ENCODE measurements around the gene SRXN1.

The SRXN1 gene

DNA sequence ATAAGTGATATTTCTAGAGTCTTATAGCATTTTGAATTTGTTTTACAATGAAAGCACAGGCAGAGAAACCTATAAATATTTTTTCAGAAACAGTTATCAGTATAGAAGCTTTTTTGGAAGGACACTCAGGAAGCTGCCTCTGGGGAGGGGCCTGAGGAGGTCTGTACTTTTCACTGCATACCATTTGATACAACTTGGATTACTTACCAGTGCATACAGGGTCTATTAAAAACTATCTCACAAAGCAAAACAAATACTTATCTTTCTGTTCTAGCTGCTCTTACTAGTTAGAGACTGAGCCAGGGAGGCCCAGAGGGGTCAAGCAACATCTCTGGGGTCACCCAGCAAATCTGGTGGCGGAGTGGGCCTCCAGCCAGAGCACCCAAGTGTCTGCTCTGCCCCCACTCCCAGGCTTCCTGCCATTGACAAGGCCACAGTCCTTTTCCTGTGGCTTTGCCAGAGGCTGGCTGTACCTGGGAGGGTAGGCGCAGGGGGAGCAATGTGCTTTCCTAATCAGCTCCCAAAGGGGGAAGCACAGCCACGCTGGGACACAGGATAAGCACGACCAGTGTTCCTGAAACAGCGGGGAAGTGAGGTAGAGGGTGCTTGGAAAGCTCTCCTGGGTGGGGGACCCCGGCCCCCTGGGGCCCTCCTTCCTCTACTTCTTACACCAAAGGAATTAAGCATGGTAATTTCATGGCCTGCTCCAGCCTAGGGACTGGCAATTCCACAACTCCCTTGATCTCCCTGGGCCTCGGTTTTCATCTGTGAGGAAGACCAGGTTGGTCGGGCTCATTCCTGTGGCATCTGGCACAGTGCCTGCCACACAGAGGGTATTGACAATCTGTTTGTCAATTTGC, 50.7 kb downstream of the SRXN1 start:
- ChIA-PET POLR2A (no interaction called here), CTCF (interaction anchor here (0.8 kb wide), 1 partner anchor 44 kb away, joined by 3 read pairs; no protein-coding TSS in a partner anchor)
- no peak for DNase-seq (ENCODE audit: low read depth, low spot score)
- H3K4me3 ChIP-seq (ENCODE audit: low read depth, low read length): no peak overlapping the region
- TF ChIP-seq, protein P1, sequence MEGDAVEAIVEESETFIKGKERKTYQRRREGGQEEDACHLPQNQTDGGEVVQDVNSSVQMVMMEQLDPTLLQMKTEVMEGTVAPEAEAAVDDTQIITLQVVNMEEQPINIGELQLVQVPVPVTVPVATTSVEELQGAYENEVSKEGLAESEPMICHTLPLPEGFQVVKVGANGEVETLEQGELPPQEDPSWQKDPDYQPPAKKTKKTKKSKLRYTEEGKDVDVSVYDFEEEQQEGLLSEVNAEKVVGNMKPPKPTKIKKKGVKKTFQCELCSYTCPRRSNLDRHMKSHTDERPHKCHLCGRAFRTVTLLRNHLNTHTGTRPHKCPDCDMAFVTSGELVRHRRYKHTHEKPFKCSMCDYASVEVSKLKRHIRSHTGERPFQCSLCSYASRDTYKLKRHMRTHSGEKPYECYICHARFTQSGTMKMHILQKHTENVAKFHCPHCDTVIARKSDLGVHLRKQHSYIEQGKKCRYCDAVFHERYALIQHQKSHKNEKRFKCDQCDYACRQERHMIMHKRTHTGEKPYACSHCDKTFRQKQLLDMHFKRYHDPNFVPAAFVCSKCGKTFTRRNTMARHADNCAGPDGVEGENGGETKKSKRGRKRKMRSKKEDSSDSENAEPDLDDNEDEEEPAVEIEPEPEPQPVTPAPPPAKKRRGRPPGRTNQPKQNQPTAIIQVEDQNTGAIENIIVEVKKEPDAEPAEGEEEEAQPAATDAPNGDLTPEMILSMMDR (IDR thresholded peaks at IDR 0.05; ENCODE audit: insufficient read depth, low read length, missing control alignments): no peak

- ChIA-PET CTCF (no interaction called here), POLR2A (interaction anchor here (0.7 kb wide), 1 partner anchor 11 kb away, joined by 4 read pairs; no protein-coding TSS in a partner anchor)
- TF ChIP-seq, protein P1 (IDR thresholded peaks at IDR 0.05; ENCODE audit: insufficient read depth, low read length, missing control alignments): no peak
- no peak overlapping the region for H3K4me3 ChIP-seq (ENCODE audit: low read depth, low read length)
- DNase-seq (ENCODE audit: low read depth, low spot score): no peak
Observed at GRCh38 chr20:600736-601135, 52.3 kb downstream of the SRXN1 start.

GRCh38 chr20:600141-600540, 52.9 kb downstream of the SRXN1 start:
- DNase-seq (ENCODE audit: low read depth, low spot score): no peak
- TF ChIP-seq, protein P1 (IDR thresholded peaks at IDR 0.05; ENCODE audit: insufficient read depth, low read length, missing control alignments): no peak
- no peak overlapping the region for H3K4me3 ChIP-seq (ENCODE audit: low read depth, low read length)
- ChIA-PET CTCF (no interaction called here), POLR2A (interaction anchor here (0.7 kb wide), 1 partner anchor 12 kb away, joined by 4 read pairs; no protein-coding TSS in a partner anchor)

GRCh38 chr20:598133-598850, 54.7 kb downstream of the SRXN1 start:
- H3K4me3 ChIP-seq (ENCODE audit: low read depth, low read length): no peak overlapping the region
- POLR2A ChIA-PET: no interaction called here
- DNase-seq (ENCODE audit: low read depth, low spot score): no peak
- TF ChIP-seq, protein P1 (IDR thresholded peaks at IDR 0.05; ENCODE audit: insufficient read depth, low read length, missing control alignments): no peak
- CTCF ChIA-PET: no interaction called here

DNA sequence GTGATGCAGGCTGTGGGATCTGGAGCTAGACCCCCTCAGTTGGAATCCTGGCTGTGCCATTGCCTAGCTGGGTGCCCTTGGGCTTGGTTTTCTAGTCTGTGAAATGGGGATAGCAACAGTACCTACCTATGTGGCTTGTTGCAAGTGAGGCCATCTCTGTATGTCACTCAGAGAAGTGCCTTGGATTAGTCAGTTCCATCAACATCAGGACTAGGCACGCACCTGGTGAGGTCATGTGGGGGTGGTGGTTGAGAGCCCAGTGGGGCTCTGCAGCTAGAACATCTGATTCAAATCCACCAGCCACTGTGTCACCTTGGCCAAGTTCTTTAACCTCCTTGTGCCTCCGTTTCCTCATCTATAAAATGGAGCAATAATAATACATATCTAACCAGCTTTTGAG, 55.4 kb downstream of the SRXN1 start:
- TF ChIP-seq, protein P1 (IDR thresholded peaks at IDR 0.05; ENCODE audit: insufficient read depth, low read length, missing control alignments): no peak
- ChIA-PET POLR2A (no interaction called here), CTCF (interaction anchor here (1.0 kb wide), 1 partner anchor 36 kb away, joined by 3 read pairs; no protein-coding TSS in a partner anchor)
- H3K4me3 ChIP-seq (ENCODE audit: low read depth, low read length): no peak overlapping the region
- DNase-seq (ENCODE audit: low read depth, low spot score): no peak

Data from AG04449 (cell line).